ENCODE results near the gene PRDX3.

Gene PRDX3

GRCh38 chr10:119131512-119132240, 46.9 kb downstream of the PRDX3 start:
- in situ Hi-C loops (cut with MboI; ENCODE audit: low sequenced_read_pairs), result no loop called here

- in situ Hi-C loops (cut with MboI; ENCODE audit: low sequenced_read_pairs), result no loop called here
Observed at GRCh38 chr10:119129721-119130120, 48.9 kb downstream of the PRDX3 start.

- in situ Hi-C loops (cut with MboI; ENCODE audit: low sequenced_read_pairs), result no loop called here
Observed at GRCh38 chr10:119125942-119126341, 52.7 kb downstream of the PRDX3 start.

GRCh38 chr10:119120875-119121274, 57.7 kb downstream of the PRDX3 start:
- in situ Hi-C loops (cut with MboI; ENCODE audit: low sequenced_read_pairs), result no loop called here

- in situ Hi-C loops (cut with MboI; ENCODE audit: low sequenced_read_pairs), result no loop called here
Observed at GRCh38 chr10:119120413-119120867, 58.2 kb downstream of the PRDX3 start.

GRCh38 chr10:119119400-119119799, 59.2 kb downstream of the PRDX3 start:
- in situ Hi-C loops (cut with MboI; ENCODE audit: low sequenced_read_pairs), result no loop called here

GRCh38 chr10:119118231-119118630, 60.4 kb downstream of the PRDX3 start:
- in situ Hi-C loops (cut with MboI; ENCODE audit: low sequenced_read_pairs), result no loop called here

All from hTERT RPE-1 (cell line).